ENCODE data around the gene PHYHIPL.

DNA sequence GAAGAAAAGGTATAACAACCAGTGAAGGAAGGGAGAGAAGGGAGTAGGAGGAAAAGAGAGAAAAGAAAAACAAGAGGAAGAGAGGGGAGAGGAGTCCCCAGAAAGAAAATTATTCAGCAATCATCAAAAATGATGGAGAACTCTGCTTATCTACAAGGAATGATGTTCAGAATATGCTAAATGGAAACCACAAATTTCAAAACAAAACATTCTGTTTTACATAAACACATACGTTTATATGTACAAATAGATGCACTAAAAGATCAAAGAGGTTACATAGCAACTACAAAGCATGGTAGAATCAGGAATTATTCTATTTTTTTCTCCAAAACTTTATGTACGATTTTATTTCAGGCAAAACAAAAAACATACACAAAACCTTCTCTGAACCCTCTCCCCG lies 94.0 kb downstream of the PHYHIPL start:
- TF ChIP-seq POLR2A (IDR thresholded peaks at IDR 0.05) = no peak
- TF ChIP-seq, protein P1, sequence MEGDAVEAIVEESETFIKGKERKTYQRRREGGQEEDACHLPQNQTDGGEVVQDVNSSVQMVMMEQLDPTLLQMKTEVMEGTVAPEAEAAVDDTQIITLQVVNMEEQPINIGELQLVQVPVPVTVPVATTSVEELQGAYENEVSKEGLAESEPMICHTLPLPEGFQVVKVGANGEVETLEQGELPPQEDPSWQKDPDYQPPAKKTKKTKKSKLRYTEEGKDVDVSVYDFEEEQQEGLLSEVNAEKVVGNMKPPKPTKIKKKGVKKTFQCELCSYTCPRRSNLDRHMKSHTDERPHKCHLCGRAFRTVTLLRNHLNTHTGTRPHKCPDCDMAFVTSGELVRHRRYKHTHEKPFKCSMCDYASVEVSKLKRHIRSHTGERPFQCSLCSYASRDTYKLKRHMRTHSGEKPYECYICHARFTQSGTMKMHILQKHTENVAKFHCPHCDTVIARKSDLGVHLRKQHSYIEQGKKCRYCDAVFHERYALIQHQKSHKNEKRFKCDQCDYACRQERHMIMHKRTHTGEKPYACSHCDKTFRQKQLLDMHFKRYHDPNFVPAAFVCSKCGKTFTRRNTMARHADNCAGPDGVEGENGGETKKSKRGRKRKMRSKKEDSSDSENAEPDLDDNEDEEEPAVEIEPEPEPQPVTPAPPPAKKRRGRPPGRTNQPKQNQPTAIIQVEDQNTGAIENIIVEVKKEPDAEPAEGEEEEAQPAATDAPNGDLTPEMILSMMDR (IDR thresholded peaks at IDR 0.05) = no peak
- no peak for TF ChIP-seq EP300 (IDR thresholded peaks at IDR 0.05)
